ENCODE measurements around the gene NLRC4.

NLRC4 gene

GRCh38 chr2:32250290-32250689, 14.4 kb downstream of the NLRC4 start:
- H3K4me3 ChIP-seq, result no peak overlapping the region
- TF ChIP-seq, protein P1, sequence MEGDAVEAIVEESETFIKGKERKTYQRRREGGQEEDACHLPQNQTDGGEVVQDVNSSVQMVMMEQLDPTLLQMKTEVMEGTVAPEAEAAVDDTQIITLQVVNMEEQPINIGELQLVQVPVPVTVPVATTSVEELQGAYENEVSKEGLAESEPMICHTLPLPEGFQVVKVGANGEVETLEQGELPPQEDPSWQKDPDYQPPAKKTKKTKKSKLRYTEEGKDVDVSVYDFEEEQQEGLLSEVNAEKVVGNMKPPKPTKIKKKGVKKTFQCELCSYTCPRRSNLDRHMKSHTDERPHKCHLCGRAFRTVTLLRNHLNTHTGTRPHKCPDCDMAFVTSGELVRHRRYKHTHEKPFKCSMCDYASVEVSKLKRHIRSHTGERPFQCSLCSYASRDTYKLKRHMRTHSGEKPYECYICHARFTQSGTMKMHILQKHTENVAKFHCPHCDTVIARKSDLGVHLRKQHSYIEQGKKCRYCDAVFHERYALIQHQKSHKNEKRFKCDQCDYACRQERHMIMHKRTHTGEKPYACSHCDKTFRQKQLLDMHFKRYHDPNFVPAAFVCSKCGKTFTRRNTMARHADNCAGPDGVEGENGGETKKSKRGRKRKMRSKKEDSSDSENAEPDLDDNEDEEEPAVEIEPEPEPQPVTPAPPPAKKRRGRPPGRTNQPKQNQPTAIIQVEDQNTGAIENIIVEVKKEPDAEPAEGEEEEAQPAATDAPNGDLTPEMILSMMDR (IDR thresholded peaks at IDR 0.05), result no peak
- no peaks in the 10 kb centered on the region for H3K4me1 ChIP-seq
- H3K27ac ChIP-seq, result no peak overlapping the region
- no peaks in the 10 kb centered on the region for H3K36me3 ChIP-seq
- intact Hi-C loops (cut with DNase I; ENCODE audit: low total_unique reads), result no loop called here
- H3K9me3 ChIP-seq, result no peaks in the 10 kb centered on the region
- no peak for DNase-seq
- no peaks in the 10 kb centered on the region for H3K27me3 ChIP-seq

GRCh38 chr2:32249731-32250236, 14.9 kb downstream of the NLRC4 start:
- intact Hi-C loops (cut with DNase I; ENCODE audit: low total_unique reads), result no loop called here
- no peaks in the 10 kb centered on the region for H3K9me3 ChIP-seq
- no peaks in the 10 kb centered on the region for H3K4me1 ChIP-seq
- H3K4me3 ChIP-seq, result no peak overlapping the region
- DNase-seq, result no peak
- no peak overlapping the region for H3K27ac ChIP-seq
- no peaks in the 10 kb centered on the region for H3K27me3 ChIP-seq
- no peaks in the 10 kb centered on the region for H3K36me3 ChIP-seq
- TF ChIP-seq, protein P1 (IDR thresholded peaks at IDR 0.05), result no peak

DNA sequence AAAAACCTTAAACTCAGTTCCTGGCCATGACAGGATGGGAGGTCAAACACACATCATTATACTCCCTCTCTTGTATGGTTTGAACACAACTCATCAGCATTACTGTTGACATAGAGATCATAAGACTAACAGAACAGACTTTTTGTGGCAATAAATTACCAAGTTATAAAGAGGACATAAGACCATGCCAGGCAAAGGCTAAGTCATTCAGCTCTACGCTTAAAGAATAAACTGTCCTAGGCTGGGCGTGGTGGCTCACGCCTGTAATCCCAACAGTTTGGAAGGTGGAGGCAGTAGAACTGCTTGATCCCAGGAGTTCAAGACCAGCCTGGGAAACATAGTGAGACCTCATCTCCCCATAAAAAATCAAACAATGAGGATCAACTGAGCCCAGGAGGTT, 16.4 kb downstream of the NLRC4 start:
- Histone ChIP-seq H3K9me3 (no peaks in the 10 kb centered on the region), H3K36me3 (no peaks in the 10 kb centered on the region), H3K4me1 (no peaks in the 10 kb centered on the region), H3K4me3 (no peak overlapping the region), H3K27me3 (no peaks in the 10 kb centered on the region), H3K27ac (no peak overlapping the region)
- TF ChIP-seq, protein P1 (IDR thresholded peaks at IDR 0.05), result no peak
- DNase-seq, result no peak
- intact Hi-C loops (cut with DNase I; ENCODE audit: low total_unique reads), result no loop called here

DNA sequence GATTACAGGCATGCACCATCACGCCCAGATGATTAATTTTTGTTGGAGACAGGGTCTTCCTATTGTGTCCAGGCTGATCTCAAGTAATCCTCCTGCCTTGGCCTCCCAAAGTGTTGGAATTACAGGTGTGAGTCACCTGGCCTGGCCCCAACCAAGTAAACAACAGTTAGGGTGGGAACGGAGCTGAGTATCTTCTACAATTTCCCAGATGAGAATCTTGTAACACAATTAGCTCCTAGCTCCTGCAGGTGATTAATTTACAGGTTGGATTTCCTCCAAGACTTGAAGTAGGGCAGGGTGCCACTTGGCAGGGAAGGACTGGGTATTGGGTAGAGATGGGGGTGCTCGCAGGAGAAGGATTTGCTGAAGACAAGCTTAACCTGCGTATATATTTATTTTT, 17.8 kb downstream of the NLRC4 start:
- H3K27ac ChIP-seq, result no peak overlapping the region
- no peak for DNase-seq
- no peaks in the 10 kb centered on the region for H3K36me3 ChIP-seq
- no peaks in the 10 kb centered on the region for H3K4me1 ChIP-seq
- intact Hi-C loops (cut with DNase I; ENCODE audit: low total_unique reads), result no loop called here
- H3K4me3 ChIP-seq, result no peak overlapping the region
- no peaks in the 10 kb centered on the region for H3K27me3 ChIP-seq
- TF ChIP-seq, protein P1 (IDR thresholded peaks at IDR 0.05), result no peak
- no peaks in the 10 kb centered on the region for H3K9me3 ChIP-seq

DNA sequence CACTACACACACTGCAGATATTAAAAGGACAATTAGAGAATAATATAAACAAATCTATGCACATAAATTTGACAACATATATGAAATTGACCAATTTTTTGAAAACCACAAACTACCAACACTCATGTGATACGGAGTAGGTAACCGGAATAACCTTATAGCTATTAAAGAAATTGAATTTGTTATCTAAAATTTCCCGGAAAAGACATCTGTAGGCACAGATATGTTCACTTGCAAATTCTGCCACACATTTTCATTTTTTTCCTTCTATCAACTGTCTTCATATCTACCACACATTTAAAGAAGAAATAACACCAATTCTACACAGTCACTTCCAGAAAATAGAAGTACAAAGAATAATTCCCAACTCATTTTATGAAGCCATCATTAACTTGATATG, 22.4 kb downstream of the NLRC4 start:
- Histone ChIP-seq H3K27me3 (no peaks in the 10 kb centered on the region), H3K36me3 (no peaks in the 10 kb centered on the region), H3K9me3 (no peaks in the 10 kb centered on the region), H3K27ac (no peak overlapping the region), H3K4me1 (no peaks in the 10 kb centered on the region), H3K4me3 (no peak overlapping the region)
- intact Hi-C loops (cut with DNase I; ENCODE audit: low total_unique reads), result no loop called here
- TF ChIP-seq, protein P1 (IDR thresholded peaks at IDR 0.05), result no peak
- no peak for DNase-seq

GRCh38 chr2:32237996-32238395, 26.7 kb downstream of the NLRC4 start:
- Histone ChIP-seq H3K27ac (no peak overlapping the region), H3K36me3 (no peaks in the 10 kb centered on the region), H3K9me3 (no peaks in the 10 kb centered on the region), H3K4me3 (no peak overlapping the region), H3K4me1 (no peaks in the 10 kb centered on the region), H3K27me3 (no peaks in the 10 kb centered on the region)
- no peak for DNase-seq
- TF ChIP-seq, protein P1 (IDR thresholded peaks at IDR 0.05), result no peak
- intact Hi-C loops (cut with DNase I; ENCODE audit: low total_unique reads), result no loop called here

All from tibial artery (tissue), 4 donors.